GM23338 (cell line): ENCODE data around the gene ZKSCAN8. TPM values are rescaled to one million over a fixed set of nuclear protein-coding genes. Genes with fewer than 3 reads are reported as not detected.

Experiments
- ATAC-seq: fragments of 200-7000 bp; cut with Tn5 transposase; 3 replicates; pipeline ENCODE4 v1.9.1; 2020
- DNase-seq: peaks from one replicate; pipeline ENCODE4 v3.0.0-alpha.2; 2015; ENCODE audit warnings: low spot score
- H2AFZ ChIP-seq: fragments of 200-600 bp; sonication (generic); 2 replicates; pipeline ENCODE4 v1.8.0; 2016; ENCODE audit warnings: antibody characterized with exemption, mild to moderate bottlenecking, moderate library complexity
- H3F3A ChIP-seq: fragments of 200-600 bp; sonication (generic); replicated peaks from 2 replicates; pipeline ENCODE4 v1.8.0; 2017; ENCODE audit warnings: antibody characterized with exemption, mixed run types, low read depth
- H3K27ac ChIP-seq: fragments of 200-600 bp; sonication (generic); 2 replicates; pipeline ENCODE4 v1.6.1; 2016; ENCODE audit warnings: low read depth
- H3K27me3 ChIP-seq: fragments of 200-600 bp; sonication (generic); 2 replicates; pipeline ENCODE4 v1.8.0; 2016; ENCODE audit warnings: mild to moderate bottlenecking, mixed run types, moderate library complexity; ENCODE audit not compliant: insufficient read depth
- H3K36me3 ChIP-seq: fragments of 200-600 bp; sonication (generic); 2 replicates; pipeline ENCODE4 v1.8.0; 2016; ENCODE audit warnings: mild to moderate bottlenecking; ENCODE audit not compliant: insufficient read depth
- H3K4me1 ChIP-seq: fragments of 200-600 bp; sonication (generic); 2 replicates; pipeline ENCODE4 v1.8.0; 2016; ENCODE audit warnings: mild to moderate bottlenecking, moderate library complexity; ENCODE audit not compliant: insufficient read depth
- H3K4me2 ChIP-seq: fragments of 200-600 bp; sonication (generic); 2 replicates; pipeline ENCODE4 v1.7.1; 2017; ENCODE audit warnings: mixed run types
- H3K4me3 ChIP-seq: fragments of 200-600 bp; sonication (generic); 2 replicates; pipeline ENCODE4 v1.6.1; 2016; ENCODE audit warnings: mixed run types
- H3K79me2 ChIP-seq: fragments of 200-600 bp; sonication (generic); replicated peaks from 2 replicates; pipeline ENCODE4 v1.8.0; 2017; ENCODE audit warnings: mild to moderate bottlenecking; ENCODE audit not compliant: insufficient read depth
- H3K9me2 ChIP-seq: fragments of 200-600 bp; sonication (generic); 2 replicates; pipeline ENCODE4 v1.8.0; 2017; ENCODE audit not compliant: insufficient read depth
- H4K20me1 ChIP-seq: fragments of 200-600 bp; sonication (generic); replicated peaks from 2 replicates; pipeline ENCODE4 v1.8.0; 2017; ENCODE audit warnings: mild to moderate bottlenecking; ENCODE audit not compliant: insufficient read depth
- H3K27ac Mint-ChIP-seq: 2 replicates; pipeline ENCODE4 v1.8.0; 2020; ENCODE audit warnings: inconsistent platforms, mild to moderate bottlenecking, moderate library complexity, mixed read lengths
- H3K27me3 Mint-ChIP-seq: 3 replicates; pipeline ENCODE4 v1.8.0; 2022; ENCODE audit warnings: low read depth, mild to moderate bottlenecking, moderate library complexity, mixed read lengths, inconsistent platforms; ENCODE audit not compliant: insufficient read depth, poor library complexity
- H3K36me3 Mint-ChIP-seq: 3 replicates; pipeline ENCODE4 v1.8.0; 2021; ENCODE audit warnings: low read depth, mild to moderate bottlenecking, inconsistent platforms, moderate library complexity, mixed read lengths
- H3K4me1 Mint-ChIP-seq: 3 replicates; pipeline ENCODE4 v1.8.0; 2020; ENCODE audit warnings: mild to moderate bottlenecking, inconsistent platforms, mixed read lengths
- H3K4me3 Mint-ChIP-seq: 3 replicates; pipeline ENCODE4 v1.8.0; 2021; ENCODE audit warnings: moderate library complexity, mild to moderate bottlenecking, inconsistent platforms, mixed read lengths
- H3K9me3 Mint-ChIP-seq: 3 replicates; pipeline ENCODE4 v1.8.0; 2020; ENCODE audit warnings: moderate library complexity, mild to moderate bottlenecking, inconsistent platforms, mixed read lengths
- CTCF ChIP-seq, 2 experiments: fragments of 200-600 bp in 1 of 2; sonication (generic) in 1 of 2; conservative IDR thresholded peaks; 2 replicates each; pipeline versions ENCODE4 v1.5.1 to v1.6.1; 2016 to 2017; ENCODE audit warnings: antibody characterized with exemption in 2 of 2, low read depth in 2 of 2, mild to moderate bottlenecking in 2 of 2, moderate library complexity in 1 of 2
- ETS1 ChIP-seq: IDR thresholded peaks from 2 replicates; pipeline ENCODE4 v1.6.1; 2016; ENCODE audit warnings: antibody characterized with exemption
- EZH2 ChIP-seq: fragments of 200-600 bp; sonication (generic); IDR thresholded peaks from one replicate; pipeline ENCODE4 v1.8.0; 2017; ENCODE audit warnings: antibody characterized with exemption, mild to moderate bottlenecking, low read depth; ENCODE audit not compliant: unreplicated experiment
- JUNB ChIP-seq: IDR thresholded peaks from one replicate; pipeline ENCODE4 v1.6.1; 2016; ENCODE audit warnings: antibody characterized with exemption; ENCODE audit not compliant: unreplicated experiment
- POLR2AphosphoS5 ChIP-seq: IDR thresholded peaks from 2 replicates; pipeline ENCODE4 v1.6.1; 2016; ENCODE audit warnings: antibody characterized with exemption, low read depth
- REST ChIP-seq: IDR thresholded peaks from one replicate; pipeline ENCODE4 v1.6.1; 2018; ENCODE audit warnings: antibody characterized with exemption; ENCODE audit not compliant: unreplicated experiment
- STAT1 ChIP-seq: IDR thresholded peaks from one replicate; pipeline ENCODE4 v1.6.1; 2016; ENCODE audit warnings: antibody characterized with exemption; ENCODE audit not compliant: unreplicated experiment
- ZNF114 ChIP-seq: fragments of 250-450 bp; sonication (Bioruptor Pico); IDR thresholded peaks from 2 replicates; pipeline ENCODE4 v1.5.0; 2020; ENCODE audit warnings: mild to moderate bottlenecking, moderate library complexity
- ZNF331 ChIP-seq: fragments of 250-450 bp; sonication (Bioruptor Pico); IDR thresholded peaks from 2 replicates; pipeline ENCODE4 v1.5.0; 2020; ENCODE audit warnings: low read depth, mild to moderate bottlenecking, moderate library complexity
- ZNF462 ChIP-seq: fragments of 250-450 bp; sonication (Bioruptor Pico); IDR thresholded peaks from 2 replicates; pipeline ENCODE4 v1.5.0; 2020; ENCODE audit warnings: mild to moderate bottlenecking, moderate library complexity
- polyA plus RNA-seq: library from polyadenylated mRNA; unstranded; fragments of >200 nt; fragmentation: Nextera tagmentation; extraction: Ambion mirVana; gene quantifications from 2 replicates; pipeline ENCODE4 v1.2.1, GENCODE V29; 2016
- total RNA-seq: library from RNA; depleted of rRNA; stranded (reverse); fragments of >200 nt; shearing (Covaris generic); gene quantifications from 2 replicates; pipeline ENCODE4 v1.2.3, GENCODE V29; 2014

ZKSCAN8 gene
- total and polyA plus RNA-seq, 2 experiments from 2014 or later: 4.2 to 22.6 TPM

- Histone ChIP-seq H3K27me3 (no peaks in the 10 kb centered on the region), H3K36me3 (peaks cover 16% of the 10 kb centered on the region; the same call in 1 of the 2 replicates), H3K27ac (no peak within 1 kb of the TSS), H3K4me1 (peaks cover 9% of the 10 kb centered on the region; the same call in 1 of the 2 replicates), H3K4me3 (peak within 1 kb of the TSS; percentile 75), H3K4me2 (peak within 1 kb of the TSS; percentile 75), H3K79me2 (peaks cover 17% of the 10 kb centered on the region), H3F3A (no peaks in the 10 kb centered on the region), H4K20me1 (peaks cover 3% of the 10 kb centered on the region; the same call in 1 of the 2 replicates), H2AFZ (peak within 1 kb of the TSS; percentile 93), H3K9me2 (no peaks in the 10 kb centered on the region)
- Mint-ChIP-seq H3K4me1 (peaks cover 7% of the 10 kb centered on the region; the same call in 2 of the 3 replicates), H3K27ac (peak within 1 kb of the TSS; percentile 92), H3K4me3 (peak within 1 kb of the TSS; percentile 98), H3K9me3 (no peaks in the 10 kb centered on the region), H3K36me3 (peaks cover 19% of the 10 kb centered on the region), H3K27me3 (no peaks in the 10 kb centered on the region)
- ATAC-seq (peak; percentile 100), DNase-seq (peak; percentile 97)
- peak; percentile 67 for TF ChIP-seq ETS1
- TF ChIP-seq POLR2AphosphoS5: peak; percentile 90
- TF ChIP-seq STAT1: no peak
- TF ChIP-seq ZNF114 (CRISPR knock-in tag): no peak
- TF ChIP-seq ZNF331 (CRISPR knock-in tag): no peak
- TF ChIP-seq CTCF (conservative IDR thresholded peaks at IDR 0.05; ENCODE audit: low read depth in 2 of 2): no peak
- TF ChIP-seq JUNB: no peak
- no peak for TF ChIP-seq REST
- TF ChIP-seq ZNF462 (CRISPR knock-in tag): no peak
- no peak for TF ChIP-seq EZH2
Measured at GRCh38 chr6:28124350-28124970, 17.2 kb upstream of the ZKSCAN8 start, which contains the start of gene ZSCAN16. Gene ZSCAN16 (plus strand): TSS chr6:28124609. CDS start chr6:28125444, 835 bp downstream.
